ENCODE results near the gene LHX3. TPM values are rescaled to one million over a fixed set of nuclear protein-coding genes. Genes with fewer than 3 reads are reported as not detected.

Gene LHX3
- total and polyA plus RNA-seq, 12 donors = not detected

GRCh38 chr9:136201609-136202453, 3.1 kb downstream of the LHX3 start:
- intact Hi-C loops (cut with DNase I) = no loop called here
- Histone ChIP-seq H3K4me3 (no peak overlapping the region), H3K4me1 (replicated peaks in 1 of 2) (peaks cover 0 to 5% of the 10 kb centered on the region in 2 donors), H3K9me3 (replicated peaks in 1 of 3) (no peaks in the 10 kb centered on the region), H3K36me3 (replicated peaks in 1 of 2) (no peaks in the 10 kb centered on the region), H3K27ac (no peak overlapping the region), H3K27me3 (peaks cover 84% of the 10 kb centered on the region)
- TF ChIP-seq, protein P1, sequence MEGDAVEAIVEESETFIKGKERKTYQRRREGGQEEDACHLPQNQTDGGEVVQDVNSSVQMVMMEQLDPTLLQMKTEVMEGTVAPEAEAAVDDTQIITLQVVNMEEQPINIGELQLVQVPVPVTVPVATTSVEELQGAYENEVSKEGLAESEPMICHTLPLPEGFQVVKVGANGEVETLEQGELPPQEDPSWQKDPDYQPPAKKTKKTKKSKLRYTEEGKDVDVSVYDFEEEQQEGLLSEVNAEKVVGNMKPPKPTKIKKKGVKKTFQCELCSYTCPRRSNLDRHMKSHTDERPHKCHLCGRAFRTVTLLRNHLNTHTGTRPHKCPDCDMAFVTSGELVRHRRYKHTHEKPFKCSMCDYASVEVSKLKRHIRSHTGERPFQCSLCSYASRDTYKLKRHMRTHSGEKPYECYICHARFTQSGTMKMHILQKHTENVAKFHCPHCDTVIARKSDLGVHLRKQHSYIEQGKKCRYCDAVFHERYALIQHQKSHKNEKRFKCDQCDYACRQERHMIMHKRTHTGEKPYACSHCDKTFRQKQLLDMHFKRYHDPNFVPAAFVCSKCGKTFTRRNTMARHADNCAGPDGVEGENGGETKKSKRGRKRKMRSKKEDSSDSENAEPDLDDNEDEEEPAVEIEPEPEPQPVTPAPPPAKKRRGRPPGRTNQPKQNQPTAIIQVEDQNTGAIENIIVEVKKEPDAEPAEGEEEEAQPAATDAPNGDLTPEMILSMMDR (IDR thresholded peaks at IDR 0.05) = no peak
- TF ChIP-seq POLR2A (IDR thresholded peaks at IDR 0.05) = no peak
- WGBS, 4 donors = 5 to 18% (median 6%) methylated on average over 12 to 85 of the region's 85 CpGs
- DNase-seq = peak in 2 of 7 donors; percentile 22 to 27

- Histone ChIP-seq H3K36me3 (replicated peaks in 1 of 2) (no peaks in the 10 kb centered on the region), H3K4me1 (replicated peaks in 1 of 2) (peaks cover 0 to 5% of the 10 kb centered on the region in 2 donors), H3K27ac (no peak overlapping the region), H3K9me3 (replicated peaks in 1 of 3) (no peaks in the 10 kb centered on the region), H3K27me3 (peaks cover 91% of the 10 kb centered on the region), H3K4me3 (no peak overlapping the region)
- WGBS, 4 donors = 45 to 58% (median 52%) methylated on average over 5 to 13 of the region's 13 CpGs
- no peak for DNase-seq
- TF ChIP-seq, protein P1 (IDR thresholded peaks at IDR 0.05) = no peak
- no peak for TF ChIP-seq POLR2A (IDR thresholded peaks at IDR 0.05)
- intact Hi-C loops (cut with DNase I) = no loop called here
These were observed 3.8 kb downstream of the LHX3 start for GRCh38 chr9:136201174-136201573.

DNA sequence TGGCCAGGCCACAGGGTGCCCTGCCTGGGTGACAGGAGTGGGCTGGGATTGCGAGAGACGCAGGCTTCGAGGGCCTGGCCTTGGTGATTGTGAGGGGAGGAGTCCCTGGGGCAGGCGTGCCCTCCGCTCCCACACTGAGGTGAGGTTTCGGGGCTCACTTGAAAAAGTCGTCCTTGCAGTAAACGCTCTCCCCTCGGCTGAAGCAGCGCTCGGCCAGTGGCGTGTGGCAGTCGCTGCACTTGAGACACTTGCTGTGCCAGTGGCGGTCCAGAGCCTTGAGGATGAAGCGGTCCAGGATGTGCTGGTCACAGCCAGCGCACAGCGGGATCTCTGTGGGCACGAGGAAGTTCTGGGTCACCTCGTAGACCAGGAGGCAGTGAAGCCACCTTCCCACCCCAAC, 4.5 kb downstream of the LHX3 start:
- TF ChIP-seq, protein P1 (IDR thresholded peaks at IDR 0.05) = no peak
- no peak for TF ChIP-seq POLR2A (IDR thresholded peaks at IDR 0.05)
- no peak for DNase-seq
- peaks cover 98% of the 10 kb centered on the region for H3K27me3 ChIP-seq
- H3K27ac ChIP-seq = no peak overlapping the region
- intact Hi-C loops (cut with DNase I) = no loop called here
- WGBS, 4 donors = 33 to 48% (median 43%) methylated on average over 8 to 19 of the region's 19 CpGs
- H3K4me3 ChIP-seq = no peak overlapping the region
- no peaks in the 10 kb centered on the region for H3K9me3 ChIP-seq (replicated peaks in 1 of 3)
- H3K4me1 ChIP-seq (replicated peaks in 1 of 2) = peaks cover 0 to 5% of the 10 kb centered on the region in 2 donors
- no peaks in the 10 kb centered on the region for H3K36me3 ChIP-seq (replicated peaks in 1 of 2)

DNA sequence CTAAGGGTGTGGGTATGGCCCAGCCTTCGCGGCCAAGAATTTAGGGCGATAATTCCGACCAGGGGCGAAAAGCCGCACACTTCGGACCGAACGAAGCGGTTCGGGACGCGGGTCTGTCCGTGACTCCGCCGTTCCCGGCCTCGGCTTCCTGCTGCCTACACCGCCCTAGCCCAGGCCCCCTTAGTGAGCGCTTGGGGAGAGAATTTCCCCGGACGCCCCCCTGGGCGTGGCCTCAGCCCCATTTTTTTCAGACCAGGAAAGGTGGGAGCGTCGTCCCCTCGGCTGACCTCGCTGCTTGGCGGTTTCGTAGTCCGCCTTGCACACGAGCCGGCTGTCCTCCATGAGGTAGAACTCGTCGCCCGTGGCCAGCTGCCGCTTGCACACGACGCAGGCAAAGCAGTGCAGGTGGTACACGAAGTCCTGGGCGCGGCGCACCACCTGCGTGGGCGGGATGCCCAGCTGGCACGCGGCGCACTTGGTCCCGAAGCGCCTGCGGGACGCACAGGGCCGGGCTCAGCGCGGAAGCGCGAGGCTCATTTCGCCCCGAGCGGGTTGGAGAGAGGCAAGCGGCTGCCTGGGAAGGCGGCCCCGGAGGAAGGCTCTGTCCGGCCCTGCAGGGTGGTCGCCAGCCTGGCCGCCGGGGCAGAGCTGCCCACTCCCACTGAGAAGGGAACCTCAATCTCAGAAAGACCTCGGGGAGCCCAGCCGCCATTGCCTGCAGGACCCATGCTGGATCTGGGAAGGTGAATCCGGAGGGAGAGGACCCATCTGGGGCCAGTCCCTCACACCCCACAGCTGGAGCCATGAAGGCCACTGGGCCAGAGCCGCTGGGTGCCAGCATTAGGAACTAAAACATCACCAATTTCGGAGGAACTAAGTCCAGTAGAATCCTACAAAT, 5.3 kb downstream of the LHX3 start:
- H3K4me3 ChIP-seq = no peak overlapping the region

More for the DNA sequence above, 5.3 kb downstream of the LHX3 start:
- intact Hi-C loops (cut with DNase I) = no loop called here
- Histone ChIP-seq H3K9me3 (replicated peaks in 1 of 3) (no peaks in the 10 kb centered on the region), H3K4me1 (replicated peaks in 1 of 2) (peaks cover 0 to 5% of the 10 kb centered on the region in 2 donors), H3K27ac (no peak overlapping the region), H3K36me3 (replicated peaks in 1 of 2) (no peaks in the 10 kb centered on the region), H3K27me3 (peaks cover 92% of the 10 kb centered on the region)
- TF ChIP-seq POLR2A (IDR thresholded peaks at IDR 0.05) = no peak
- TF ChIP-seq, protein P1 (IDR thresholded peaks at IDR 0.05) = no peak
- no peak for DNase-seq
- WGBS, 4 donors = 7 to 10% (median 8%) methylated on average over 34 to 71 of the region's 71 CpGs
